ENCODE data around the gene WNT1. TPM values are rescaled to one million over a fixed set of nuclear protein-coding genes. Genes with fewer than 3 reads are reported as not detected.
A peak's percentile ranks its signal among the peaks of the same experiment; 100 is the strongest.

The WNT1 gene
- total and polyA plus RNA-seq, 4 donors, result 0.09 to 0.20 (median 0.15) TPM; not detected in 1

GRCh38 chr12:49013428-49013827 is 35.3 kb downstream of the WNT1 start:
- peaks cover 9 to 17% (median 11%) of the 10 kb centered on the region in 4 donors for H3K36me3 ChIP-seq (ENCODE audit: control insufficient read depth in 4 of 4, insufficient read depth in 4 of 4, low read length in 4 of 4)
- WGBS, 2 donors, result 88 to 97% methylated on average over 3 of the region's 3 CpGs
- DNase-seq, result no peak
- no peaks in the 10 kb centered on the region for H3K27me3 ChIP-seq (ENCODE audit: control insufficient read depth in 3 of 3, insufficient read depth in 3 of 3, low read length in 2 of 3)
- H3K4me1 ChIP-seq (ENCODE audit: control insufficient read depth in 5 of 5, insufficient read depth in 5 of 5, low read length in 5 of 5), result peaks cover 0 to 8% (median 2%) of the 10 kb centered on the region in 5 donors
- TF ChIP-seq CTCF (IDR thresholded peaks at IDR 0.05; ENCODE audit: control extremely low read depth, extremely low read depth), result no peak
- no peak overlapping the region for H3K9ac ChIP-seq (ENCODE audit: insufficient read depth in 1 of 2, low read length in 2 of 2)
- H3K27ac ChIP-seq (ENCODE audit: low read depth in 1 of 2, low read length in 1 of 2), result no peak overlapping the region
- ATAC-seq (ENCODE audit: insufficient read depth, low FRiP score), result no peak
- H3K9me3 ChIP-seq (ENCODE audit: control insufficient read depth in 4 of 4, insufficient read depth in 3 of 4, low read length in 3 of 4), result no peaks in the 10 kb centered on the region
- no peak overlapping the region for H3K4me3 ChIP-seq

GRCh38 chr12:49014547-49014946 is 36.4 kb downstream of the WNT1 start:
- 71 to 81% methylated on average over 1 of the region's 1 CpG for WGBS, 2 donors
- DNase-seq, result peak in 2 of 3 donors; percentile 26 to 27

GRCh38 chr12:49015196-49015595 is 37.1 kb downstream of the WNT1 start:
- no peak for TF ChIP-seq CTCF (IDR thresholded peaks at IDR 0.05; ENCODE audit: control extremely low read depth, extremely low read depth)
- no peak for ATAC-seq (ENCODE audit: insufficient read depth, low FRiP score)
- H3K27ac ChIP-seq (ENCODE audit: low read depth in 1 of 2, low read length in 1 of 2), result no peak overlapping the region
- no peak overlapping the region for H3K4me3 ChIP-seq
- H3K9ac ChIP-seq (ENCODE audit: insufficient read depth in 1 of 2, low read length in 2 of 2), result no peak overlapping the region
- H3K36me3 ChIP-seq (ENCODE audit: control insufficient read depth in 4 of 4, insufficient read depth in 4 of 4, low read length in 4 of 4), result peaks cover 9 to 14% (median 9%) of the 10 kb centered on the region in 4 donors
- DNase-seq, result no peak
- H3K27me3 ChIP-seq (ENCODE audit: control insufficient read depth in 3 of 3, insufficient read depth in 3 of 3, low read length in 2 of 3), result no peaks in the 10 kb centered on the region
- H3K9me3 ChIP-seq (ENCODE audit: control insufficient read depth in 4 of 4, insufficient read depth in 3 of 4, low read length in 3 of 4), result no peaks in the 10 kb centered on the region
- WGBS, 2 donors, result 86 to 98% methylated on average over 1 of the region's 1 CpG
- peaks cover 0 to 14% (median 4%) of the 10 kb centered on the region in 5 donors for H3K4me1 ChIP-seq (ENCODE audit: control insufficient read depth in 5 of 5, insufficient read depth in 5 of 5, low read length in 5 of 5)

More at GRCh38 chr12:49014547-49014946, 36.4 kb downstream of the WNT1 start:
- Histone ChIP-seq H3K4me3 (no peak overlapping the region), H3K36me3 (ENCODE audit: control insufficient read depth in 4 of 4, insufficient read depth in 4 of 4, low read length in 4 of 4) (peaks cover 9 to 17% (median 10%) of the 10 kb centered on the region in 4 donors), H3K9me3 (ENCODE audit: control insufficient read depth in 4 of 4, insufficient read depth in 3 of 4, low read length in 3 of 4) (no peaks in the 10 kb centered on the region), H3K4me1 (ENCODE audit: control insufficient read depth in 5 of 5, insufficient read depth in 5 of 5, low read length in 5 of 5) (peaks cover 0 to 12% (median 4%) of the 10 kb centered on the region in 5 donors), H3K27ac (ENCODE audit: low read depth in 1 of 2, low read length in 1 of 2) (no peak overlapping the region), H3K9ac (ENCODE audit: insufficient read depth in 1 of 2, low read length in 2 of 2) (no peak overlapping the region), H3K27me3 (ENCODE audit: control insufficient read depth in 3 of 3, insufficient read depth in 3 of 3, low read length in 2 of 3) (no peaks in the 10 kb centered on the region)
- no peak for TF ChIP-seq CTCF (IDR thresholded peaks at IDR 0.05; ENCODE audit: control extremely low read depth, extremely low read depth)
- no peak for ATAC-seq (ENCODE audit: insufficient read depth, low FRiP score)

GRCh38 chr12:49017891-49018260 is 39.8 kb downstream of the WNT1 start:
- Histone ChIP-seq H3K9ac (ENCODE audit: insufficient read depth in 1 of 2, low read length in 2 of 2) (peak overlapping the region; percentile 88 to 97), H3K36me3 (ENCODE audit: control insufficient read depth in 4 of 4, insufficient read depth in 4 of 4, low read length in 4 of 4) (peaks cover 14 to 20% (median 19%) of the 10 kb centered on the region in 4 donors), H3K27ac (ENCODE audit: low read depth in 1 of 2, low read length in 1 of 2) (peak overlapping the region; percentile 91 to 94), H3K9me3 (ENCODE audit: control insufficient read depth in 4 of 4, insufficient read depth in 3 of 4, low read length in 3 of 4) (no peaks in the 10 kb centered on the region), H3K4me1 (ENCODE audit: control insufficient read depth in 5 of 5, insufficient read depth in 5 of 5, low read length in 5 of 5) (peaks cover 0 to 14% (median 4%) of the 10 kb centered on the region in 5 donors), H3K4me3 (peak overlapping the region; percentile 64), H3K27me3 (ENCODE audit: control insufficient read depth in 3 of 3, insufficient read depth in 3 of 3, low read length in 2 of 3) (no peaks in the 10 kb centered on the region)
- ATAC-seq (ENCODE audit: insufficient read depth, low FRiP score), result no peak
- no peak for TF ChIP-seq CTCF (IDR thresholded peaks at IDR 0.05; ENCODE audit: control extremely low read depth, extremely low read depth)
- peak in 2 of 3 donors; percentile 55 to 59 for DNase-seq
- WGBS, 2 donors, result 0 to 1% methylated on average over 8 of the region's 8 CpGs
